Ramos (cell line): ENCODE results near the gene FHIP1A.

Source experiments
- in situ Hi-C: fragments of 300-500 bp; cut with MboI; formaldehyde crosslinking; loops from one replicate; pipeline ENCODE4 v1.14.3; 2022; ENCODE audit warnings: low sequenced_read_pairs; ENCODE audit not compliant: unreplicated experiment

Gene FHIP1A

DNA sequence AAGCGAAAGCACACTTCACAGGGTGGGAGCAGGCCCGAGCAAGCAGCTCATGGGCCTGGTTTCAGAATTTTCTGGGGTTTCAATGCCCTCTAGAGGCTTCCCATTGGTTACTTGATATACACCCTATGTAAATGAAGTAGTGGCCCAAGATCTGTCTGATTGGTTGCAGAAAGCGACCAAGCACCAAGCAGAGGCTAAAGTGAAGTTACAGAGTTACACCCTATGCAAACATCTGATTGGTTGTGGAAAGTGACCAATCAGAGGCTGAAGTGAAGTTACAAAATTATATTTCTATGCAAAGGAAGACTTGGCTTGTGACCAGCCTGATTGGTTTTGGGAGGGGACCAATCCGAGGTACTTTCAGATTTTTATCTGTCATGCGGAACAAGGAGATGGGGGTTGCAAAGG is 8.2 kb downstream of the FHIP1A start:
- in situ Hi-C loops: no loop called here

DNA sequence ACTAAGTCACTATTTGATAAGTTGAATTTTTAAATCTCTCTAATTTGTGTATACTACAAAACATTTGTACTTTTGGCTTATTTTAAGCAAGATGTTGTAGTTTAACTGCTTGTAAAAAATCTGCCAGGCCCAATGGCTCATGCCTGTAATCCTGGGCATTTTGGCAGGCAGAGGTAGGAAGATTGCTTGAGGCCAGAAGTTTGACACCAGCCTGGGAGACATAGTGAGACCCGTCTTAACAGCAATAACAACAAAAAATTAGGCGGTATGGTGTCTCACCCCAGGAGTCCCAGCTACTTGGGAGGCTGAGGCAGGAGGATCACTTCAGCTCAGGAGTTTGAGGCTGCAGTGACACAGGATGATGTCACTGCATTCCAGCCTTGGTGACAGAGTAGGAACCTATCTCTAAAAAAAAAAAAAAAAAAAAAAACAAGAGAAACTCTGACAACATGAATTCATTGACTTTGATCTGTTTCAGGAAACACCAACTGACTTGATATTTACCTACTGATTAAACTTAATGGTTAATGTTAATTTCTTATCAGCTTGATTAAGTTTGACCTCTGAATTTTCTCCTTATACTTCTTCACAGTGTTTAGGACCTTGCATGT is 8.9 kb downstream of the FHIP1A start:
- in situ Hi-C loops: no loop called here

DNA sequence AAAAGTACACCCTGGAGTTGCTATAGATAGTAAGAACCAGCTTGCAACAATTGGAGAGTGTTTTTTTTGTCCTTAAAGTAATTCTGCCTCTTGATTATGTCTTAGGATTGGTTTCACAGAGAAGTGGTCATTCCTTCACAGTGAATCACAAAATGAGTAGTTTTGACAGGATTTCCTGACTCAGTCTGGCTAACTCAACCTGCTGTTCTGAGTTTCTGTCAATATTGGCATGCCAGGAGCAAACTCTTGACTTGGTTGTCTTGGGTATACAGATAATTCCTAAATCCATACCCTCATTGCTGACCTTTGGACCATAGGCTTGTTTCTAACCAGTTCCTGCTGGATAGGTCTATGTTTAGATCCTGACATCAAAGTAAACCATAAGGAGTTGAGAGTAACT is 9.4 kb downstream of the FHIP1A start:
- in situ Hi-C loops: no loop called here

- in situ Hi-C loops: no loop called here
Observed at GRCh38 chr4:151418856-151419255, 9.9 kb downstream of the FHIP1A start.

- in situ Hi-C loops: no loop called here
Observed at GRCh38 chr4:151420250-151420807, 11.4 kb downstream of the FHIP1A start.

- in situ Hi-C loops: no loop called here
Observed at GRCh38 chr4:151422854-151423253, 13.9 kb downstream of the FHIP1A start.

GRCh38 chr4:151426513-151426912 is 17.5 kb downstream of the FHIP1A start:
- in situ Hi-C loops: no loop called here

- in situ Hi-C loops: no loop called here
Observed at GRCh38 chr4:151427266-151427665, 18.3 kb downstream of the FHIP1A start.

DNA sequence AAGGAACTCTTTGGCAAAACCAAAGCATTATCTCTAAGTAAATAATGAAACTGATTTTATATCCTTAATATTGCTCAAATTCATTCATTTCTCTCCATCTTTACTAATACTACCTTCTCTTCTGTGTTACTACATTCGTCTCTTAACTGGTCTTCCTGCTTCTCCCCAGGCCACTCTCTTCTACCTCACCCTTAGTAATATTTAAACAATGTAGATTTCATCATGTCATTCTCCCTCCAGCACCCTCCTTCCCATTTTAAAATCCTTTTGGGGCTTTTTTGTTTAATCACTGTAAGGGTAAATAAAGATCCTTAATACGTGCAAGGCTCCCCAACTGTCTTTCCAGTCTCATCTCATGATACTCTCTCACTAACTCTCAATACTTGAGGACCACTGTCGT is 19.4 kb downstream of the FHIP1A start:
- in situ Hi-C loops: no loop called here

DNA sequence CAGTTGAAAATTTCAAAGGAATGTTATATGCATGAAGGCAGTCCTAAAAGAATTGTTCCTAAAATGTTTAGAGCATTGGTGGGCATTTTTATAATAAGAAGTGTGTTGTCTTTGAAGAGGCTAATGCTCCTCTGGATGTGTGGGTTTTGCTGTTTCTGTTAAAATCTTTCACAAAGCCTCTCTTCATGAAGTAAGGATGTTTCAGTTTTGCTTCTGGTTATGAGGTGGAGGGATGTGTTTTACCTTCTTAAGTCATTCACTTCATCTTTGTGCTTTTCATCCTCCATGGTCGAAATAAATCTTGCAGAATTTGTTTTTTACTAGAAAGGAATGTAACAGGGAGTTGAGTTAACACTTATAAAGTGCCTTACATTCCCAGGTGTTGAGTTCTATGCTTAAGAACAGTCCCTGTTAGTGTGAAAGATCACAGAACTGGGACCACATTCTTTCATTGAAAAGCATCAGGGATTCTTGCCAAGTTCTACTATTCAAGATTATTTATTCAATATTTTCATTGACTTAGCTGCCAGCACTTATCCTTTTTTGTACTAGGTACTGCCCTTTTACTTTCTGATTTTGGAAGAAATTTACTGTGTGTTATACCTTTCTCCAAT is 21.1 kb downstream of the FHIP1A start:
- in situ Hi-C loops: no loop called here

DNA sequence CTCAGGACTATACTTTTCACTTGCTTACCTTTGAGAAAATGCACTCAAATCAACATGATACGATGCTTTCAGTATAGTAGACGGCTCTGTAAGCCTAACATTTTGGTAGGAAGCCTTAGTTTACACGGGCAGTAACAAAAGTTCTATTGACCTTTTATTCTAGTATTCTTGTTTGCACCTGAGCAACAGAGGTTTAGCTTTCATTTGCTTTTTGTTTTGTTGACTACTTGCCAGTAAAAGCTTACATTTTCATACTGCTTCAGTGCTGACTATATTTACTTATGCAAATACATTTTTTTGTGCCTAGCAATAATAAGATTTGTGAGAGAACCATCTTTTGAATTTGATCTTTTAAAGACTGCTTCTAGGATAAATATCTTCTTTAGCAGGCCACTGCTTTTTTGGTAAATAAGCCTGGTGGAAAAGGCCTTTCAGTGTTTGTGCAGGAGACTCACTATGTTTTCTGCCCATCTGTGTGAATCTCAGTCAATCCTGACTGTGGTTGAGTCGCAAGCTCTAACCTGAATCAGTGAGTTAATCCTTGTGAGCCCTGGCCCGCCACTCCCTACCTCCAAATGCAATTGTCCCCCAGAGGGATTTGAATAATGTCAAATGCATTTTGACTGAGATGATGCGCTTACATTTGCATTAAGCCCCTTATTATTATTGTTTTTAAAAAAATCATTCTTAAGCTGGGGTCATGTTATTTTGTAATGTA is 21.9 kb downstream of the FHIP1A start:
- in situ Hi-C loops: no loop called here

GRCh38 chr4:151431728-151432127 is 22.8 kb downstream of the FHIP1A start:
- in situ Hi-C loops: no loop called here

GRCh38 chr4:151432654-151433053 is 23.7 kb downstream of the FHIP1A start:
- in situ Hi-C loops: no loop called here

- in situ Hi-C loops: no loop called here
Observed at GRCh38 chr4:151434183-151434860, 25.3 kb downstream of the FHIP1A start.

DNA sequence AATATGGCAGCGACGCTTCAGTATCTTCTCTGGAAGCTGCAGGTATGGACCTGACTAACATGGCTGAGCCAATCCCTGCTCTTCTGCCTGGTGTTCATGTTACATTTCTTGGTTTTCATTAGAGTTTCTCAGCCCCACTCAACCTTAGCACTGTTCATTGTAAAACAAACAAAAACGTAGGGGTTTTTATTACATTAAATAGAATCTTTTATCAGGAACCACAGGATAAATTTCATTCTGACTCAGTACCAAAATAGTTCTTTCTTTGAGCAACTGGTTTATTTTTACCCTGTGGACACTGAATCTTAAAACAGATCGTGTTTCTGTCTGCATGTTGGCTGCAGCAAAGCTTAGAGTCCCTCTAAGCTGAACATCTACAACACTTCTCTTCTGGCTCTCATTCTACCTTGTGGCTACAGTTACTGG is 27.1 kb downstream of the FHIP1A start:
- in situ Hi-C loops: no loop called here

GRCh38 chr4:151437505-151437904 is 28.5 kb downstream of the FHIP1A start:
- in situ Hi-C loops: no loop called here

- in situ Hi-C loops: no loop called here
Observed at GRCh38 chr4:151438154-151438553, 29.2 kb downstream of the FHIP1A start.

DNA sequence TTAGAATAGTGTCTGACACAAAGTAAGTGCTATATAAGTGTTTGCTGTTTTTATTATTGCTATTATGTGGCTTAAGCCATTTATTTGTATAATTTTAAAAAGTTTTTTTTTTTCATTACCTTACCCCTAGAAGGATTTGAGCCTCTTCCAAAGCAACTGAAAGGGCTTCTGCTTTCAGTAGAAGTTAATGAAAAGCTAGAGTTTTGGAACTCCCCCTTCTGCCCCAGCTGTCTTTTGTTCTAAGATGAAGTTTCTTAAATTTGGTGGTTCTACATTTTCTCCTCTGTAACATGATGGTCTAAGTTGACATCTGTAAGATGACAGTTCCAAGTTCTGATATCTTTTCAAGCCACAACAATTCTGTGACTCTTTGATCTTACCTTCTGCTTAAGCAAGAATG is 30.3 kb downstream of the FHIP1A start:
- in situ Hi-C loops: no loop called here

DNA sequence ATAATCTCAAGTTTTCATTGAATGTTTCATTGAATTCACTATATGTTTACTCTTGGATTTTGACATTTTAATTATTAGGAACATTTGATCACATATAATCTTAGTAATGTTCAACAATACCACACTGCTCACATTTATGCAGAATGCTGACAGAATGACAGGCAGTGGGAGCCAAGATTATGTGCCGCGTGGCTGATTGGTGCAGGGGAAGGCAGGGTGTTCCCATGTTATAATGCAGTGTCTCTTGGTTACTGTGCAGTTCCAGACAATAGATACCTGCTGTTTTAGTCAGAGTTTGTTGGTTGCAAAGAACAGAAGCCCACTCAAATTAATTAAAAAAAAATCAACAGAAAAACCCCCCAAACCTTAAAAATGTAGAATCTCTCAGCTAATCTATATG is 33.0 kb downstream of the FHIP1A start:
- in situ Hi-C loops: no loop called here

- in situ Hi-C loops: no loop called here
Observed at GRCh38 chr4:151443247-151443646, 34.3 kb downstream of the FHIP1A start.

DNA sequence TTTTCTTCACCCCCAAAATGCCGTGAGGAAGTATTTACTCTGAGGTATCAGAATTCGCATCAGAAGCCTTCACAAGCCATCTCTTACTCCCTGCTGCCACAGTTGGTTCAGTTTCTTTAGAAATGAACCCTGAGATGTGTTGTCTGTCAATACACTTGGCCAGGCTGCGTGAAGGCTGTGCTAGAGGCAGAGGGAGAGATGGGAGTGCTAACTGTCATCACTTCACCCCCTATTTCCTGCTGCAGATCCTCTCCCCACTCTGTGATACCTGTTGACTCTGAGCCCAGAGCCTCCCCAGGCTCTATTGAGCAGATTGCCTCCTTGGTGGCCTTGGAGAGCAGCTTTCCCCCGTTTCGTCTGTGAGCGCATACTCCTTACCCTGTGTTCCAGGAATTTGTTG is 34.8 kb downstream of the FHIP1A start:
- in situ Hi-C loops: no loop called here
